ENCODE results near the gene APRT. TPM values are rescaled to one million over a fixed set of nuclear protein-coding genes. Genes with fewer than 3 reads are reported as not detected.

APRT gene
- total and polyA plus RNA-seq, 10 of the 15 experiments (the other 5 are each of a cell fraction or from before 2014, with no cell fraction given), result 30.6 to 495 (median 166) TPM

DNA sequence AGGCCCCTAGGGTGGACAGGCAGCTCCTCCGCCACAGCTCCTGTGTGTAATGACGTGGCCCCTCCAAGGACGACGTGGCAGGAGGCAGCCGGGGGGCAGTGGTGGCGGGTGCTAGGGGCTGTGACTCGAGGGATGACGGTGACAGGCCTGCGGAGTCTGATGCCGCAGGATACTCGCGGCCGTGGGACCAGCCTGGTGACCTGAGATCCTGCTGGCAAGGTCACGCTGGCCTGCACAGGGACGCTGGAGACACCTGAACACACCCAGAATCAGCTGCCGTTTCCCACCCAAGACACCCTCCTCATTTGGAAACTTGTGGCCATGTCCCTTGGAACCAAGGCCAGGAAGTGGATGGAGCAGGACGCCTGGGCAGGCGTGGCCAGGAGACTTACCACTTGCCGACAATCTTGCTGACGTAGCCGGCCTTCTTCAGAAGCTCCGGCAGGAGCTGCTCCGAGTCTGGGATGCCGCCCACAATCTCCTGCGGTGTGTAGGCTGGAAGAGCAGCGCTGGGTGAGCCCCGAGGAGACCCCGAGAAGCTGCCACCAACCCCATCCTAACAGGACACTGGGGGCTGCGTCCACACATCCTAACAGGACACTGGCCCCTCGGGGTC lies 29.0 kb upstream of the APRT start:
- Histone ChIP-seq H3K9me3 (replicated peaks; ENCODE audit: control insufficient read depth, insufficient read depth, low read length) (no peaks in the 10 kb centered on the region), H3K27me3 (replicated peaks in 1 of 2; ENCODE audit: control insufficient read depth in 2 of 2, insufficient read depth in 2 of 2, low read length in 1 of 2) (no peaks in the 10 kb centered on the region), H3K79me2 (ENCODE audit: control insufficient read depth, insufficient read depth, low read length) (no peaks in the 10 kb centered on the region), H3K4me3 (no peak overlapping the region), H3K9ac (ENCODE audit: control insufficient read depth, insufficient read depth, low read length) (no peak overlapping the region), H4K20me1 (ENCODE audit: control insufficient read depth, insufficient read depth) (no peaks in the 10 kb centered on the region), H3K27ac (ENCODE audit: control insufficient read depth, insufficient read depth) (no peak overlapping the region), H3K4me2 (ENCODE audit: control insufficient read depth, insufficient read depth) (no peak overlapping the region), H3K36me3 (ENCODE audit: control insufficient read depth in 2 of 2, insufficient read depth in 2 of 2, low read length in 1 of 2) (no peaks in the 10 kb centered on the region; a peak in 1 of 4 replicates), H3K4me1 (ENCODE audit: control insufficient read depth, insufficient read depth, low read length) (no peaks in the 10 kb centered on the region), H2AFZ (ENCODE audit: control insufficient read depth, low read depth, low read length) (no peak overlapping the region)
- 95% methylated on average over 30 of the region's 30 CpGs for WGBS (ENCODE audit: insufficient coverage, insufficient replicate concordance, low lambda C conversion rate, missing lambda C conversion rate)
- BruUV-seq (replicated peaks), result no TSS peak
- DNase-seq (ENCODE audit: low read depth, low spot score), result no peak
- ChIA-PET CTCF (no interaction called here), RAD21 (ENCODE audit: unreplicated experiment) (no interaction called here), POLR2A (no interaction called here), SMC1A (ENCODE audit: uncharacterized antibody, unreplicated experiment) (interaction anchor here (1.1 kb wide), 1 partner anchor 17 kb away, joined by 3 read pairs; no protein-coding TSS in a partner anchor)
- no peak for FAIRE-seq
- in situ Hi-C loops (cut with MboI) (no loop called here), intact Hi-C loops (cut with micrococcal nuclease; ENCODE audit: unreplicated experiment) (no loop called here)
- ATAC-seq, result no peak
- TF ChIP-seq SIX5 (IDR thresholded peaks at IDR 0.05; ENCODE audit: low read depth, low read length, severe bottlenecking) (no peak), FOXK2 (IDR thresholded peaks at IDR 0.05) (no peak), JUNB (IDR thresholded peaks at IDR 0.05) (no peak), STAT1 (conservative IDR thresholded peaks at IDR 0.05) (no peak), NFIC (IDR thresholded peaks at IDR 0.05; ENCODE audit: low read depth, low read length) (no peak), SREBF1 (IDR thresholded peaks at IDR 0.05; ENCODE audit: low read length) (no peak)

- ATAC-seq (no peak), DNase-seq (ENCODE audit: low read depth, low spot score) (no peak), FAIRE-seq (no peak)
- in situ Hi-C loops (cut with MboI) (no loop called here), intact Hi-C loops (cut with micrococcal nuclease; ENCODE audit: unreplicated experiment) (no loop called here)
- Histone ChIP-seq H3K4me3 (no peak overlapping the region), H2AFZ (ENCODE audit: control insufficient read depth, low read depth, low read length) (no peak overlapping the region), H3K79me2 (ENCODE audit: control insufficient read depth, insufficient read depth, low read length) (no peaks in the 10 kb centered on the region), H3K4me2 (ENCODE audit: control insufficient read depth, insufficient read depth) (no peak overlapping the region), H4K20me1 (ENCODE audit: control insufficient read depth, insufficient read depth) (no peaks in the 10 kb centered on the region), H3K9ac (ENCODE audit: control insufficient read depth, insufficient read depth, low read length) (no peak overlapping the region), H3K27me3 (replicated peaks in 1 of 2; ENCODE audit: control insufficient read depth in 2 of 2, insufficient read depth in 2 of 2, low read length in 1 of 2) (no peaks in the 10 kb centered on the region), H3K27ac (ENCODE audit: control insufficient read depth, insufficient read depth) (no peak overlapping the region), H3K36me3 (ENCODE audit: control insufficient read depth in 2 of 2, insufficient read depth in 2 of 2, low read length in 1 of 2) (no peaks in the 10 kb centered on the region; a peak in 1 of 4 replicates), H3K4me1 (ENCODE audit: control insufficient read depth, insufficient read depth, low read length) (no peaks in the 10 kb centered on the region), H3K9me3 (replicated peaks; ENCODE audit: control insufficient read depth, insufficient read depth, low read length) (no peaks in the 10 kb centered on the region)
- ChIA-PET POLR2A (no interaction called here), SMC1A (ENCODE audit: uncharacterized antibody, unreplicated experiment) (interaction anchor here (1.1 kb wide), 1 partner anchor 18 kb away, joined by 3 read pairs; no protein-coding TSS in a partner anchor), CTCF (no interaction called here), RAD21 (ENCODE audit: unreplicated experiment) (no interaction called here)
- WGBS (ENCODE audit: insufficient coverage, insufficient replicate concordance, low lambda C conversion rate, missing lambda C conversion rate), result 80% methylated on average over 22 of the region's 24 CpGs
- BruUV-seq (replicated peaks), result no TSS peak
- TF ChIP-seq TAF1 (IDR thresholded peaks at IDR 0.05; ENCODE audit: borderline replicate concordance, low read depth, low read length) (no peak), IKZF2 (IDR thresholded peaks at IDR 0.05) (no peak), REST (IDR thresholded peaks at IDR 0.05; ENCODE audit: low read depth, low read length) (no peak), MEF2A (IDR thresholded peaks at IDR 0.05; ENCODE audit: insufficient read depth, low read depth, low read length) (no peak), EGR1 (IDR thresholded peaks at IDR 0.05; ENCODE audit: borderline replicate concordance in 1 of 2, low read depth in 2 of 2, low read length in 2 of 2) (no peak), ZSCAN29 (IDR thresholded peaks at IDR 0.05) (no peak), JUND (IDR thresholded peaks at IDR 0.05; ENCODE audit: low read depth, low read length) (no peak), RELA (IDR thresholded peaks at IDR 0.05; ENCODE audit: borderline replicate concordance, partially characterized antibody) (no peak)
These were observed 28.2 kb upstream of the APRT start for GRCh38 chr16:88839745-88840599.

All from GM12878 (cell line).